K562 (cell line): ENCODE results near the gene RASGRP2. TPM values are rescaled to one million over a fixed set of nuclear protein-coding genes. Genes with fewer than 3 reads are reported as not detected.

ENCODE experiments used
- CBFA2T2 ChIP-seq: fragments of 450-650 bp; conservative IDR thresholded peaks from 2 replicates; pipeline ENCODE4 v1.6.1; 2017; ENCODE audit warnings: mild to moderate bottlenecking
- GABPA ChIP-seq: fragments of 200-800 bp; sonication (Bioruptor generic); conservative IDR thresholded peaks from 2 replicates; pipeline ENCODE4 v1.6.1; 2016; ENCODE audit warnings: low read depth, missing genetic modification characterization, missing compliant biosample characterization
- MCM2 ChIP-seq: fragments of 450-650 bp; IDR thresholded peaks from 2 replicates; pipeline ENCODE4 v1.6.1; 2017; ENCODE audit warnings: low read depth, mild to moderate bottlenecking
- MIER1 ChIP-seq: fragments of 450-650 bp; IDR thresholded peaks from 2 replicates; pipeline ENCODE4 v1.6.1; 2016; ENCODE audit warnings: antibody characterized with exemption, mild to moderate bottlenecking, low read depth
- PHF21A ChIP-seq: fragments of 450-650 bp; IDR thresholded peaks from 2 replicates; pipeline ENCODE4 v1.6.1; 2017; ENCODE audit warnings: low read depth, borderline replicate concordance
- POLR3A ChIP-seq: IDR thresholded peaks from 2 replicates; pipeline ENCODE4 v1.6.1; 2011; ENCODE audit warnings: borderline replicate concordance, mild to moderate bottlenecking, moderate library complexity; ENCODE audit not compliant: insufficient read length, insufficient read depth; ENCODE audit errors: extremely low read depth
- RAD21 ChIP-seq, 2 experiments: fragments of 250-450 bp in 1 of 2; fragments of 450-650 bp in 1 of 2; sonication (Bioruptor Pico) in 1 of 2; formaldehyde crosslinking in 1 of 2; IDR thresholded peaks in 1 of 2; conservative IDR thresholded peaks in 1 of 2; 2 replicates each; pipeline versions ENCODE4 v1.4.0 to v1.8.0; 2020 to 2022; ENCODE audit warnings: mild to moderate bottlenecking in 2 of 2, moderate library complexity in 1 of 2
- SMARCB1 ChIP-seq: IDR thresholded peaks from 2 replicates; pipeline ENCODE4 v1.6.1; 2011; ENCODE audit warnings: improper control_type of control experiment, low read depth; ENCODE audit not compliant: insufficient read length
- TAF15 ChIP-seq: fragments of 200-400 bp; formaldehyde crosslinking; IDR thresholded peaks from 2 replicates; pipeline ENCODE4 v1.6.1; 2017; ENCODE audit warnings: mild to moderate bottlenecking, low read depth, low read length, moderate library complexity
- TAL1 ChIP-seq: fragments of 450-650 bp; IDR thresholded peaks from 2 replicates; pipeline ENCODE4 v1.6.1; 2016; ENCODE audit warnings: mild to moderate bottlenecking
- U2AF2 ChIP-seq: fragments of 200-400 bp; formaldehyde crosslinking; optimal IDR thresholded peaks from 2 replicates; pipeline ENCODE3; 2017; ENCODE audit warnings: low read depth, mild to moderate bottlenecking, low read length
- ZC3H4 ChIP-seq: sonication (generic); formaldehyde crosslinking; IDR thresholded peaks from 2 replicates; pipeline ENCODE4 v1.9.0; 2021; ENCODE audit warnings: missing genetic modification reagents, borderline replicate concordance
- ZFP36 ChIP-seq: fragments of 150-350 bp; IDR thresholded peaks from 2 replicates; pipeline ENCODE4 v1.6.1; 2018; ENCODE audit warnings: low read length, low read depth; ENCODE audit not compliant: partially characterized antibody
- ZFX ChIP-seq: sonication (generic); formaldehyde crosslinking; IDR thresholded peaks from 2 replicates; pipeline ENCODE4 v1.8.0; 2022; ENCODE audit warnings: mild to moderate bottlenecking, missing genetic modification reagents, moderate library complexity
- ZNF551 ChIP-seq: fragments of 250-450 bp; sonication (Bioruptor Pico); IDR thresholded peaks from 2 replicates; pipeline ENCODE4 v1.5.0; 2021; ENCODE audit warnings: mild to moderate bottlenecking, moderate library complexity
- ZNF57 ChIP-seq: fragments of 450-650 bp; formaldehyde crosslinking; IDR thresholded peaks from 2 replicates; pipeline ENCODE4 v1.4.0; 2020; ENCODE audit warnings: mild to moderate bottlenecking, moderate library complexity
- polyA plus RNA-seq, 8 experiments: library from polyadenylated mRNA; depleted of rRNA in 4 of 8; stranded (reverse) in 5 of 8; unstranded in 3 of 8; fragments of >200 nt; fragmentation: Nextera tagmentation in 2 of 8; fragmentation: Illumina TruSeq in 1 of 8; extraction: Ambion mirVana in 2 of 8; extraction: Trizol in 1 of 8; gene quantifications; 2 replicates each; pipeline versions ENCODE4 v1.2.1 to v1.2.3, GENCODE V29; 2011 to 2014; ENCODE audit warnings: inconsistent platforms in 1 of 8, missing spikeins in 1 of 8
- total RNA-seq, 7 experiments: library from RNA; depleted of rRNA in 6 of 7; stranded (reverse); fragments of >200 nt in 6 of 7; fragmentation: Illumina TruSeq in 2 of 7; extraction: Trizol in 2 of 7; gene quantifications; 2 replicates each; pipeline versions ENCODE4 v1.2.1 to v1.2.3, GENCODE V29; 2011 to 2021; ENCODE audit warnings: low replicate concordance in 1 of 7
- TF ChIP-seq, protein P1 (sequence below): fragments of 250-450 bp; sonication (Bioruptor Pico); IDR thresholded peaks from 2 replicates; pipeline ENCODE4 v1.6.1; 2021; ENCODE audit warnings: mild to moderate bottlenecking
- TF ChIP-seq, protein P2 (sequence below), 2 experiments: fragments of 200-800 bp in 1 of 2; sonication (Bioruptor generic) in 1 of 2; sonication (generic) in 1 of 2; formaldehyde crosslinking in 1 of 2; IDR thresholded peaks in 1 of 2; conservative IDR thresholded peaks in 1 of 2; 2 replicates each; pipeline versions ENCODE4 v1.5.0 to v1.6.1; 2016 to 2020; ENCODE audit warnings: missing compliant biosample characterization in 1 of 2, missing genetic modification characterization in 1 of 2, missing genetic modification reagents in 1 of 2
- TF ChIP-seq, protein P3 (sequence below): sonication (generic); formaldehyde crosslinking; IDR thresholded peaks from 2 replicates; pipeline ENCODE4 v1.8.0; 2023; ENCODE audit warnings: missing genetic modification reagents, mild to moderate bottlenecking, borderline replicate concordance
- TF ChIP-seq, protein P4 (sequence below): sonication (generic); formaldehyde crosslinking; IDR thresholded peaks from 2 replicates; pipeline ENCODE4 v1.8.0; 2023; ENCODE audit warnings: mild to moderate bottlenecking, missing genetic modification reagents

The RASGRP2 gene
- total and polyA plus RNA-seq, 9 of the 15 experiments (the other 6 are each of a cell fraction or from before 2014, with no cell fraction given): 0.87 to 22.7 (median 5.5) TPM

DNA sequence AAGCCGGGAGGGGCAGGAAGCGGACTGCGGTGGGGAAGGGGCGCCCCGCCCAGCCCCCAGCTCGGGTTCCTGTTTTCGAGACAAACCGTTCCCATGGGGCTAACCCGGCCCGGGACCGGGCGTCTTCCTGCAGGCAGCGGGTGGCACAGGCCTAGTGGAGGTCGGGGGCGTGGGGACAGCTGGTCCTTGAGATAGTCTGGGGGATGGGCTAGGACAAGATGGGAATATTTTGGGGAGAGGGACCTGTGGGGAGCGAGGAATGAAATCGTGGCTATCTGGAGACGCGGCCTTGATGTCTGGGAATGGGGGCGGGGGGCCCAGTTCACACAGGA, 1.2 kb upstream of the RASGRP2 start (continued):
- TF ChIP-seq, protein P1, sequence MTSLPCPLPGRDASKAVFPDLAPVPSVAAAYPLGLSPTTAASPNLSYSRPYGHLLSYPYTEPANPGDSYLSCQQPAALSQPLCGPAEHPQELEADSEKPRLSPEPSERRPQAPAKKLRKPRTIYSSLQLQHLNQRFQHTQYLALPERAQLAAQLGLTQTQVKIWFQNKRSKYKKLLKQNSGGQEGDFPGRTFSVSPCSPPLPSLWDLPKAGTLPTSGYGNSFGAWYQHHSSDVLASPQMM (CRISPR knock-in tag): no peak
- no peak for TF ChIP-seq ZNF551 (CRISPR knock-in tag)
- TF ChIP-seq MCM2: no peak
- 0 out of 2 replicates have a peak, but pooled peaks have one; percentile 52 for TF ChIP-seq ZC3H4 (CRISPR knock-in tag)
- peak; percentile 18; the same call in 1 of the 2 replicates for TF ChIP-seq PHF21A
- no peak for TF ChIP-seq ZNF57 (CRISPR knock-in tag)
- TF ChIP-seq, protein P2, sequence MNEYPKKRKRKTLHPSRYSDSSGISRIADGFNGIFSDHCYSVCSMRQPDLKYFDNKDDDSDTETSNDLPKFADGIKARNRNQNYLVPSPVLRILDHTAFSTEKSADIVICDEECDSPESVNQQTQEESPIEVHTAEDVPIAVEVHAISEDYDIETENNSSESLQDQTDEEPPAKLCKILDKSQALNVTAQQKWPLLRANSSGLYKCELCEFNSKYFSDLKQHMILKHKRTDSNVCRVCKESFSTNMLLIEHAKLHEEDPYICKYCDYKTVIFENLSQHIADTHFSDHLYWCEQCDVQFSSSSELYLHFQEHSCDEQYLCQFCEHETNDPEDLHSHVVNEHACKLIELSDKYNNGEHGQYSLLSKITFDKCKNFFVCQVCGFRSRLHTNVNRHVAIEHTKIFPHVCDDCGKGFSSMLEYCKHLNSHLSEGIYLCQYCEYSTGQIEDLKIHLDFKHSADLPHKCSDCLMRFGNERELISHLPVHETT (CRISPR knock-in tag; conservative IDR thresholded peaks at IDR 0.05 in 1 of 2, IDR thresholded peaks at IDR 0.05 in 1 of 2): 0 out of 4 replicates have a peak, but pooled peaks of 1 of the 2 experiments have one; percentile 24
- TF ChIP-seq, protein P3, sequence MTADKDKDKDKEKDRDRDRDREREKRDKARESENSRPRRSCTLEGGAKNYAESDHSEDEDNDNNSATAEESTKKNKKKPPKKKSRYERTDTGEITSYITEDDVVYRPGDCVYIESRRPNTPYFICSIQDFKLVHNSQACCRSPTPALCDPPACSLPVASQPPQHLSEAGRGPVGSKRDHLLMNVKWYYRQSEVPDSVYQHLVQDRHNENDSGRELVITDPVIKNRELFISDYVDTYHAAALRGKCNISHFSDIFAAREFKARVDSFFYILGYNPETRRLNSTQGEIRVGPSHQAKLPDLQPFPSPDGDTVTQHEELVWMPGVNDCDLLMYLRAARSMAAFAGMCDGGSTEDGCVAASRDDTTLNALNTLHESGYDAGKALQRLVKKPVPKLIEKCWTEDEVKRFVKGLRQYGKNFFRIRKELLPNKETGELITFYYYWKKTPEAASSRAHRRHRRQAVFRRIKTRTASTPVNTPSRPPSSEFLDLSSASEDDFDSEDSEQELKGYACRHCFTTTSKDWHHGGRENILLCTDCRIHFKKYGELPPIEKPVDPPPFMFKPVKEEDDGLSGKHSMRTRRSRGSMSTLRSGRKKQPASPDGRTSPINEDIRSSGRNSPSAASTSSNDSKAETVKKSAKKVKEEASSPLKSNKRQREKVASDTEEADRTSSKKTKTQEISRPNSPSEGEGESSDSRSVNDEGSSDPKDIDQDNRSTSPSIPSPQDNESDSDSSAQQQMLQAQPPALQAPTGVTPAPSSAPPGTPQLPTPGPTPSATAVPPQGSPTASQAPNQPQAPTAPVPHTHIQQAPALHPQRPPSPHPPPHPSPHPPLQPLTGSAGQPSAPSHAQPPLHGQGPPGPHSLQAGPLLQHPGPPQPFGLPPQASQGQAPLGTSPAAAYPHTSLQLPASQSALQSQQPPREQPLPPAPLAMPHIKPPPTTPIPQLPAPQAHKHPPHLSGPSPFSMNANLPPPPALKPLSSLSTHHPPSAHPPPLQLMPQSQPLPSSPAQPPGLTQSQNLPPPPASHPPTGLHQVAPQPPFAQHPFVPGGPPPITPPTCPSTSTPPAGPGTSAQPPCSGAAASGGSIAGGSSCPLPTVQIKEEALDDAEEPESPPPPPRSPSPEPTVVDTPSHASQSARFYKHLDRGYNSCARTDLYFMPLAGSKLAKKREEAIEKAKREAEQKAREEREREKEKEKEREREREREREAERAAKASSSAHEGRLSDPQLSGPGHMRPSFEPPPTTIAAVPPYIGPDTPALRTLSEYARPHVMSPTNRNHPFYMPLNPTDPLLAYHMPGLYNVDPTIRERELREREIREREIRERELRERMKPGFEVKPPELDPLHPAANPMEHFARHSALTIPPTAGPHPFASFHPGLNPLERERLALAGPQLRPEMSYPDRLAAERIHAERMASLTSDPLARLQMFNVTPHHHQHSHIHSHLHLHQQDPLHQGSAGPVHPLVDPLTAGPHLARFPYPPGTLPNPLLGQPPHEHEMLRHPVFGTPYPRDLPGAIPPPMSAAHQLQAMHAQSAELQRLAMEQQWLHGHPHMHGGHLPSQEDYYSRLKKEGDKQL: no peak
- 0 out of 2 replicates have a peak, but pooled peaks have one; percentile 14 for TF ChIP-seq TAL1
- TF ChIP-seq, protein P4, sequence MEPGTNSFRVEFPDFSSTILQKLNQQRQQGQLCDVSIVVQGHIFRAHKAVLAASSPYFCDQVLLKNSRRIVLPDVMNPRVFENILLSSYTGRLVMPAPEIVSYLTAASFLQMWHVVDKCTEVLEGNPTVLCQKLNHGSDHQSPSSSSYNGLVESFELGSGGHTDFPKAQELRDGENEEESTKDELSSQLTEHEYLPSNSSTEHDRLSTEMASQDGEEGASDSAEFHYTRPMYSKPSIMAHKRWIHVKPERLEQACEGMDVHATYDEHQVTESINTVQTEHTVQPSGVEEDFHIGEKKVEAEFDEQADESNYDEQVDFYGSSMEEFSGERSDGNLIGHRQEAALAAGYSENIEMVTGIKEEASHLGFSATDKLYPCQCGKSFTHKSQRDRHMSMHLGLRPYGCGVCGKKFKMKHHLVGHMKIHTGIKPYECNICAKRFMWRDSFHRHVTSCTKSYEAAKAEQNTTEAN (CRISPR knock-in tag): no peak
- no peak for TF ChIP-seq RAD21 (CRISPR knock-in tag; conservative IDR thresholded peaks at IDR 0.05 in 1 of 2, IDR thresholded peaks at IDR 0.05 in 1 of 2)
- TF ChIP-seq POLR3A: no peak
- TF ChIP-seq ZFP36: no peak
- TF ChIP-seq CBFA2T2: 0 out of 2 replicates have a peak, but pooled peaks have one; percentile 8
- no peak for TF ChIP-seq U2AF2
- TF ChIP-seq GABPA (tag): peak; percentile 65
- peak; percentile 82 for TF ChIP-seq ZFX
- no peak for TF ChIP-seq SMARCB1
- no peak for TF ChIP-seq TAF15
- TF ChIP-seq MIER1: no peak
